Activated CD8-positive, alpha-beta memory T cell treated with anti-CD3 and anti-CD28 coated beads for 48 hours (primary cell): ENCODE results near the gene TTYH3.

ENCODE experiments used
- DNase-seq, 3 experiments: peaks; one replicate each; pipeline ENCODE4 v3.0.0-alpha.2; 2020; ENCODE audit warnings: low read depth in 2 of 3, low spot score in 2 of 3

The TTYH3 gene

DNA sequence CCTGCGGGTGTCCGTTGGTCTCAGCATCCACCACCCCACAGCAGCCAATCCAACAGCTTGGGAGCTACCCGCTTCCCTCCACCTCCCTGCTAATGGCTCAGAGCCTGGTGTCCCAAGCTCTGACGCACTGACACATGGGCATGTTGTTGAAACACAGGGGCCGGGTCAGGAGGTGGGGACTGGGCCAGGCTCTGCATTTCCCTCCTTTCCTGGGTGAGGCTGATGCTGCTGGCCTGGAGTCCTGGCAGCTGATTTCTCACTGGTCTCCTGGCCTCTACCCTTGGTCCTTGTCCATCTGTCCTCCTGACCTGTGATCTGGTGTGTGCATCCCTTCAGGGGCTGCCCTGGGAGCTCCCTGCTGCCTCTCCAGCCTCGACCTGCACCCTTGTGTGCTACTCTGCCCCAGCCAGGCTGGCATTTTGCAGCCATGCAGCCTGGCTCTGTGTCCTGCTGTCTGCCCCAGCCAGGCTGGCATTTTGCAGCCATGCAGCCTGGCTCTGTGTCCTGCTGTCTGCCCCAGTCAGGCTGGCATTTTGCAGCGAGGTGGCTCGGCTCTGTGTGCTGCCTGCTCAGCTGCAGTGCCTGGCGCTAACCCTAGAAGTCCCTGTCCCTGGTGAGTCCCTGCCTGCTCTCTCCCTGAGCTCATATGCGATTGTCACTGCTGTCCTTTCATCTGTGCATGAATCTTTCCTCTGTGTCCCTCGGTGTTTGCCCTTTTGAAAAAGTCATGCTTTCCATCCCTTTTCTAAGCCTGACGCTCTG lies 70.2 kb downstream of the TTYH3 start:
- DNase-seq = no peak

- no peak for DNase-seq
Observed at GRCh38 chr7:2702594-2702957, 70.8 kb downstream of the TTYH3 start.

DNA sequence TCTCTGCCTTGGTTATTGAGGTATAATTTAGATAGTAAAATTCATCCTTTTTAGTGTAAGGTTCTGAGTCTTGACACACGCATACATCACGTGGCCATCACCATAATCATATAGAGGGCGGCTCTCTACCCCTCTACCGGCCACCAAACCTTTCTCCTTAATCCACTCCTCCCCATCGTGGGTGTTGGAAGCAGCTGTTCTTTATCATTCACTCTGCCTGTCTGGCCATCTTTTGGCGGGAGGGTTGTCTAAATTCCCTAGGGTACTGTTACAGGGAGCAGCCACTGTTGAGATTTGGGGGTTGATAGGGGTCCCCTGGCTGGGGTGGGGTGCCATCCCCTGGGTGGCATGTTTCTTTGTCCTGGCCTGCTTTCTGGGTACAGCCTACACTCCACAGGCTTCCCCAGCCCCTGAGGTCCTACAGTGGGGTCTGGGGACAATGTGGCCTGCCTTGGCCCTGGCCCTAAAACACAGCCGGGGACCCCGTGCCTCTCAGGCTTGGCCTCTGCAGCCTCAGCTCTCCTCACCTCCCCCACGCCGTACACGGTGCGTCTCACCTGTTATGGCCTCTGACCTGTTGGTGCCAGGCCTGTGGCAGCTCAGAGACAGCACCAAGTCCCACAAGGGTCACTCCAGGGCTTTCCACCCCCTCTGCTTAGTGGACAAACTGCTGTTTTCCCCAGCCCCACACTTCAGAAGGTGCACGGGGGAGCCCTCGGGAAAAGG lies 73.7 kb downstream of the TTYH3 start:
- no peak for DNase-seq

GRCh38 chr7:2706685-2707126 lies 74.9 kb downstream of the TTYH3 start:
- DNase-seq = no peak

DNA sequence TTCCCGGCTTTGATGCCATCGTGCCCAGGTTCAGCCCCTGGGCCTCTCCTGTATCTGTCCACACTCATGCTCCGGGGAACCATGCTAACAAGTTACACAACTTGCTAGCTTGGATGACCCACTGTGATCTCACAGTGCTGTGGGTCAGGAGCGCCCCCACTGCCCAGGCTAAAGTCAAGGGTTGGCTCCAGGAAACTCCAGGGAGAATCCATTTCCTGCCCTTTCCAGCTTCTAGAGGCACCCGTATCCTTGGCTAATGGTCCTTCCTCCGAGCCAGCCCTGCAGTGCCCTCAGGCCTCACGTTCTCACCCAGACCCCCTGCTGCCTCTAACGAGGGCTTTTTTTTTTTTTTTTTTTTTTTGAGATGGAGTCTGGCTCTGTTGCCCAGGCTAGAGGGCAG lies 75.7 kb downstream of the TTYH3 start:
- DNase-seq = no peak

GRCh38 chr7:2708041-2708440 lies 76.3 kb downstream of the TTYH3 start:
- DNase-seq = no peak

GRCh38 chr7:2708547-2709310 lies 76.9 kb downstream of the TTYH3 start:
- no peak for DNase-seq

GRCh38 chr7:2709553-2710285 lies 77.9 kb downstream of the TTYH3 start:
- peak; percentile 59 to 64 (median 60) for DNase-seq

GRCh38 chr7:2710286-2710655 lies 78.5 kb downstream of the TTYH3 start:
- DNase-seq = no peak

DNA sequence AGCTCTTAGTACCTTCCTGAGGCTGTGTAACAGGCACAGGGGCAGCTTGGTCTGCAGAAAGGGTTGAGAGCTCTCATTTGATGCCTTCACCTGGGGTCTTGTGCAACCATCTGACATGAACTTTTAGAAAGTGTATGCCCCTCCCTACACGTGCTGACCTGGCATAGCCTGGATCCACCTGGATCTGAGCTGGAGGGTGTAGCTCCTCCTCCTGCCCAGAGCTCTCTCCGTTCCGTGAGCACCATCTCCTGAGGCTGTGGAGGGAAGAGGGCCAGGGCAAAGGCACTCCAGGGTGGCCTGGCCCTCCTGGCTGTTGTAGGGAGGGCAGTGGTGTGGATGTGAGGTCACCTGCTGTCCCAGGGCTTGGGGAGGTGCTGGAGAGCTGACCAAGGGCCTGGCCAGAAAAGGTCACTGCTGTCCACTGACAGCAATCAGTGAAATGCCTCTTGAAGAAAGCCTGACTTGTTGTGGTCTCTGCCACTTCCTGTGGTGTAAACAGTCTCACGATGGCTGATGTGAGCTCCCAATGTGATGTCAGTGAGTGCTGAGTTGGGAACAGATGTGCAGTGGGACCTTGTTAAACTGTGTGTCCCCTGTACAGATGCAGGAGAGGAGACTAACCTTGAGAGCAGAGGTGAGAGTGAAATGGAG lies 79.2 kb downstream of the TTYH3 start:
- no peak for DNase-seq

DNA sequence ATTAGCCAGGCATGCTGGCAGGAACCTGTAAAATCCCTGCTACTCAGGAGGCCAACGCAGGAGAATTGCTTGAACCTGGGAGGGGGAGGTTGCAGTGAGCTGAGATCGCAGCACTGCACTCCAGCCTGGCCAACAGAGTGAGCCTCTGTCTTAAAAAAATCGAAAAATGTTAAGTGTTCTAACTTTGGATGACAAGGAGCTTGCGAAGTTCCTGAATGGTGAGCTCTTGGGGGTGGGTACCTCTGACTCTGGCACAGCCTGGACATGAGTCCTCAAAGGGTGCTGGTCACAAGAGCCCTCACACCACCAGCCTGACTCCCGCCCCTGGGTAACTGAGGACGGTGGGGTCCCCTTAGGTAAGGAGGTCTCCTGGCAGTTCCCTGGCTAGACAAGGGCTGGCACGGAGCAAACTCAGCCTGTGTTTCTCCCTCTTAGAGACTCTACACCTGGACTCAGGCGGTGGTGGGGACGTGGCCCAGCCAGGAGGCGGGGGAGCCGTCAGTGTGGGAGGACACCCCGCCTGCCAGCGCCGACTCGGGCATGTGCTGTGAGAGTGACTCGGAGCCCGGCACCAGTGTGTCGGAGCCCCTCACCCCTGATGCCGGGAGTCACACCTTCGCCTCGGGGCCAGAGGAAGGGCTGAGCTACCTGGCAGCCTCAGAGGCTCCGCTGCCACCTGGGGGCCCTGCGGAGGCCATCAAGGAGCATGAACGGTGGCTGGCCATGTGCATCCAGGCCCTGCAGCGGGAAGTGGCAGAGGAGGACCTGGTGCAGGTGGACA lies 80.3 kb downstream of the TTYH3 start:
- no peak for DNase-seq

- DNase-seq = no peak
Observed at GRCh38 chr7:2713370-2713769, 81.6 kb downstream of the TTYH3 start.

DNA sequence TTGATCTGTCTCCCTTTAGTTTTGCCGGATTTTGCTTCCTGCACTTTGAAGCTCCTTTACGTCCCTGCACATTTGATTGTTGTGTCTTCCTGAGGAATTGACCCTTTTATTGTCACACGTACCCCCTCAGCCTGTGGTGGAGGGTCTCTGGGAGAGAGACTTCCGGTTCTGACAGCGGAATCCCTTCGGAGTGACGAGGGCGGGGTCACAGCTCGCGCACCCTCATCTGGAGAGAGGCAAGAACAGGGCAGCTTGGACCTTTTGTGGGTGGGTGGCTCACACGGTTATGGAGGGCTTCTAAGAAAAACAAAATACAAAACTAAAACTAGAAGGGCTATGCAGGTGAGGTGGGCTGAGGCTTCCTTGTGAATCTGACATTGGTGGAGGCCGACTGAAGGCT lies 82.2 kb downstream of the TTYH3 start:
- DNase-seq = no peak
